Activated CD4-positive, CD25-positive, alpha-beta regulatory T cell (primary cell): ENCODE data around the gene ADAM15.
A peak's percentile ranks its signal among the peaks of the same experiment; 100 is the strongest.

Source experiments
- DNase-seq, 4 experiments: peaks; one replicate each; lab custom pipeline; 2025; lab: John Stamatoyannopoulos, UW

Gene ADAM15

DNA sequence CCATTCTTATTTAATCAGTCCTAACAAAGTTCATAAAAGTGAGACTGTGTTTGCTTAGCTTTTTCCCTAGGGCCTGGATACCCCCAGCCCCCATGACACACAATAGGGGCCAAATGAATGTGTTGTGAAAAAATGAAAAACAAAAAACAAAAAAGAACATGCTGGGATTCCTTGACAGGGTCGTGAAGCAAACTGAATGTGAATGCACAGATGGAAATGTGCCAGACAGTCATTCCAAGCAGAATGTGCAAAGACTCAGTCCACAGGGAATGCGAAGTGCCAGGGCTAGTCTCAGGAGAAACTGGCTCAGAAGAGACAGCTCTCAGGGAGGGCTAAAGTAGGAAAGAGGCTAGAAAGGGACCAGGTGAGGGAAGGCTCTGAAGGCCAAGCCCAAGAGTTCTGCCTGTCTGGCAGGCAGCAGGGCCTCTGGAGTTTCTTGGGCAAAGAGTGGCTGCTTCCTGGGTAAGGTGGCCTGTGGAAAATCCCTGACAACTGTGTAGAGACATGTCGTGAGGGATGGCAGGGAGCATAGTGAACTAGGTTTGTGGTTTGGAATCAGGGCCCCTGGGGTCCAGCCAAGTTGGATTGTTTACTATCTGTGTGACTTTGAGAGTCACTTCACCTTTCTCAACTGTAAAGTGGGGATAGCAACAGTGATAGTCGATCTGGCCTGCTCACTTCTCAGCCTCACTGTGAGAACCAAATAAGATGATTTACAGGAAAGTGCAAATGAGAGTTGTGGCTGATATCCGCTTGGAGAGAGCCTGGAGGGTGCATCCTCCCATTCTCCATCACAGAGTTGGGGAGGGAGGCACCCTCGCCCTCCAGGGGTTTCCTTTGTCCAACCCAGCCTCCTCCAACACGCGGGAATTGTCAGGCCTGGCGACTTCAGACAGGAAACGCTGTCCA lies 1.2 kb upstream of the ADAM15 start:
- no peak for DNase-seq

- DNase-seq: no peak
Observed at GRCh38 chr1:155051342-155051776, 243 bp downstream of the ADAM15 start.

GRCh38 chr1:155051777-155052398 lies 772 bp downstream of the ADAM15 start:
- DNase-seq: peak in 2 of 4 experiments; percentile 12 to 18

DNA sequence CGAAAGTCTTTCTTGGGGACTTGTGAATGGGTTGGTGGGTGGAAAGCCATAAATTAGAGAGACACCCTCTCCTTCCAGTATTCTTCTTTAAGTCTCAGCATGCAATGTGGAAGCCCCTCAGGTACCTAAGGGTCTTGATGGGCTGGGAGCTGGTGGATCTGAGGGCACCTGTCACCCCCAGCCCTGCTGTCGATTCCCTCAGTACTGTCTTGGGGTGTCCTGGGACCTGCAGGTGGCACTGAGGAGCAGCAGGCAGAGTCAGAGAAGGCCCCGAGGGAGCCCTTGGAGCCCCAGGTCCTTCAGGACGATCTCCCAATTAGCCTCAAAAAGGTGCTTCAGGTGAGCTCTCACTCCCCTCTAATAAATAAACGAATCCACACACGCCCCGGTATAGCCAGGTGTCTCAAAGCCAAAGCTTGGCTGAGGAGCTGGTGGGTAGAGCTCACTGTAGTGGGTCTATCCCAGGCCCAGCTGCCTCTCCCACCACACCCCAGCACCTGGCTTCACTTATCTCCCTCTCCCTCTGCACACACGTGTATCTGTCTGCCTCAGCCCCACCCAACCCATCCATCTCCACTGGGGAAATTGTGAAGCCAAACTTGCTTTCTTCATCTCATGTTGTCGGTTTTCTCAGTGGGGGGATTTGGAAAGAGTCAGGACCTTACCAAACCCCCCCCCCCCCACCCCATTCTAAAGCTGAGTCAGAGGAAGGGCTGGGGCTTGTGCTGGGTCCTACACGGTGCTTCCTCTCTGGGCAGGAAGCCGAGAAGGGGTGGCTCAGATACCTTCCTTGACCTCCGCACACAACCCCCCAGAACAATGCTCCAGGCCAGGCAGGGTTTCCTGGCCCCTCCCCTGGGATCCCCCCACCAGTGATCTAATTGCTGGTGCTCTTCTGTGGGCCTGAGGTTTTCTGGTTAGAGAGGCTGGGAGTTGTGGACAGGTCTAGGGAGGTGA lies 1.6 kb downstream of the ADAM15 start:
- DNase-seq: no peak

DNA sequence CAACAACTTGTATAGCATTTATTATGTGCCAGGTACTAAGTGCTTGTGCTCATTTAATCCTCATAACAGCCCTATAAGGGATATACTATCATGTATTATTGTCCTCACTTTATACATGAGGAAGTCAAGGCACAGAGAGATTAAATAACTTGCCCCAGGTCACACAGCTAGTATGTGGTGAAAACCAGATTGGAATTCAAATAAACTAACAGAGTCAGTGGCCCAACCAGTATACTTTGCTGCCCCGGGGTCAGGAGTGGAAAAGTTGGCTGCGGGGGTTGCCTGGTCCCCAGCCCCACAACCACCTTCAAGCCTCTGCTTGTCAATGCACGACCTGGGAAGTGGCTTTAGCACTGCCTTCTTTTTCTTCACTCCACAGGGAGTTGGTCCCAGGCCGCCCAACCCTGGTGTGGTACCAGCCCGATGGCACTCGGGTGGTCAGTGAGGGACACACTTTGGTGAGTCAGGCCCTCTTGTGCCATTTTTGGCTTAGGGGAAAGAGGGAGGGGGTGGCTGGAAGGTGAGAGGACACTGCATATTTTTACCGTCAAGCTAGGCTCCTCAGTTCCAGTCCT lies 2.5 kb downstream of the ADAM15 start:
- DNase-seq: no peak

GRCh38 chr1:155057104-155057503 lies 6.0 kb downstream of the ADAM15 start:
- no peak for DNase-seq

GRCh38 chr1:155057788-155058211 lies 6.7 kb downstream of the ADAM15 start:
- no peak for DNase-seq

- no peak for DNase-seq
Observed at GRCh38 chr1:155060736-155061135, 9.6 kb downstream of the ADAM15 start.

GRCh38 chr1:155061381-155062150 lies 10.4 kb downstream of the ADAM15 start:
- peak; percentile 80 to 98 (median 92) for DNase-seq

DNA sequence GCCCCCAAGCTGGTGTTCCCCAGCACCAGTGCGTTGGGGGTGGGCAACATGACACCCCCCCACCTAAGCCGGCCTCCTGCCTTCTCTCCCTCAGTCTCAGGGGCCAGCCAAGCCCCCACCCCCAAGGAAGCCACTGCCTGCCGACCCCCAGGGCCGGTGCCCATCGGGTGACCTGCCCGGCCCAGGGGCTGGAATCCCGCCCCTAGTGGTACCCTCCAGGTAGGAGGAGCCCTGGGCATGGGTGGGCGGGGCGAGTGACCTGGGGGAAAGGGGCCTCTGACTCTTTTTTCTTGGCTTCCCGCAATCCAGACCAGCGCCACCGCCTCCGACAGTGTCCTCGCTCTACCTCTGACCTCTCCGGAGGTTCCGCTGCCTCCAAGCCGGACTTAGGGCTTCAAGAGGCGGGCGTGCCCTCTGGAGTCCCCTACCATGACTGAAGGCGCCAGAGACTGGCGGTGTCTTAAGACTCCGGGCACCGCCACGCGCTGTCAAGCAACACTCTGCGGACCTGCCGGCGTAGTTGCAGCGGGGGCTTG lies 11.1 kb downstream of the ADAM15 start:
- no peak for DNase-seq

- DNase-seq: peak; percentile 39 to 50 (median 44)
Observed at GRCh38 chr1:155062702-155063411, 11.7 kb downstream of the ADAM15 start.

GRCh38 chr1:155063550-155064110 lies 12.5 kb downstream of the ADAM15 start, which contains the start of gene EFNA4:
EFNA4 (plus strand) TSS chr1:155063740; CDS start chr1:155063824, 84 bp downstream.
- peak; percentile 52 to 69 (median 64) for DNase-seq

- no peak for DNase-seq
Observed at GRCh38 chr1:155064111-155064831, 13.2 kb downstream of the ADAM15 start.

DNA sequence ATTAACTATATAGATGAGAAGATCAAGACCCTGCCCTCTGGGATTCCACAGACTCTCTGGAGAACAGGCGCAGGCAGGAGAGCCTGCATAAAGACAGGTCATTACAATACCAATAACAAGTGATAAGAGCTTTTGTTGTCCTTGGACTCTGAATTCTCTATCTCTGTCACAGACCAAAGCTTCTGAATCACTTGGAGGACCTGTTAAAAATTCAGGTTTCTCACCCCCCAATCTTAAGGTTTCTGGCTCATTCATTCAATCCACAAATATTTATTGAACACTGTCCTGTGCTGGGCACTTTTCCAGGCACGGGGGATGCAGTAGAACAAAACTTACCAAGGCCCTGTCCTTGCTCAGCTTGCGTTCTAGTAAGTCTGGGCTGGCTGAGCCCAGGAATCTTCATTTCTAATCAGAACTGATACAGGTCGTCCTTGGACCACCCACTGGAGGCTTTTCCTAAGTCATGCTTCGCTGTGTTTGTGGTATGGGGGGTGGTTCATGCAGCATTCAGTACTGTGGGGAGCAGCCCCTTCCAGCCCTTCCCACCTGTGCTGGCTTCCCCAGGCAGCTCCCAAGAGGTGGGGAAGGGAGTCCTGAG lies 13.8 kb downstream of the ADAM15 start:
- no peak for DNase-seq

- DNase-seq: no peak
Observed at GRCh38 chr1:155066777-155067176, 15.7 kb downstream of the ADAM15 start.

DNA sequence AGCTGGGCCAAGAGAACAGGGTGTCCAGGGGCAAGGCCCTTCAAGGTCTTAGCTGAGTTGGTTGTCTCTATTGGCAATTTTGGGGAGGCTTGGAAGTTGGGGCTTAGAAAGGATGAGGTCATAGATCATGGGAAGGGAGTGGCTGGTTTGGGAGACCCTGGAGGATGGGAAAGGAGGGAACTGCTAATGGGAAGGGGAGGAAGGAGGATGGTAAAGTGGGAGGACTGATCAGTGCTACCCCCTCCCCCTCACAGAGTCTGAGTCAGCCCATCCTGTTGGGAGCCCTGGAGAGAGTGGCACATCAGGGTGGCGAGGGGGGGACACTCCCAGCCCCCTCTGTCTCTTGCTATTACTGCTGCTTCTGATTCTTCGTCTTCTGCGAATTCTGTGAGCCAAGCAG lies 17.5 kb downstream of the ADAM15 start:
- DNase-seq: no peak

- DNase-seq: no peak
Observed at GRCh38 chr1:155069551-155070157, 18.5 kb downstream of the ADAM15 start.

GRCh38 chr1:155070158-155070621 lies 19.1 kb downstream of the ADAM15 start:
- no peak for DNase-seq
